K562 (cell line): ENCODE measurements around the gene ANO7. TPM values are rescaled to one million over a fixed set of nuclear protein-coding genes. Genes with fewer than 3 reads are reported as not detected.
A peak's percentile ranks its signal among the peaks of the same experiment; 100 is the strongest.

ENCODE experiments used
- ATAC-seq: fragments of 200-7000 bp; cut with Tn5 transposase; 3 replicates; pipeline ENCODE4 v1.9.1; 2020; ENCODE audit warnings: moderate library complexity
- BruUV-seq: library from RNA; stranded (reverse); fragments of 400-500 nt; replicated peaks from 2 replicates; lab custom pipeline; 2021; lab: Mats Ljungman, UMichigan
- CTCF ChIA-PET: fragments of 300-600 bp; formaldehyde crosslinking; extraction: SDS; loops from one replicate; lab custom pipeline; 2021; ENCODE audit warnings: low intra/inter-chr PET ratio; lab: Yijun Ruan, JAX
- POLR2A ChIA-PET: fragments of 300-600, 350-650 bp; sonication (Branson Sonifier 250); formaldehyde crosslinking; extraction: SDS; loops from one replicate; lab custom pipeline; 2021; ENCODE audit warnings: antibody characterized with exemption, inconsistent platforms; lab: Yijun Ruan, JAX
- DNase-seq, 4 experiments: peaks; one replicate each; pipeline versions ENCODE4 v3.0.0 to v3.0.0-alpha.2; 2011 to 2018; ENCODE audit warnings: low spot score in 3 of 4, mixed read lengths in 3 of 4; ENCODE audit errors: extremely low read depth in 1 of 4
- FAIRE-seq: peaks from 2 replicates; lab custom pipeline; 2011; peaks lifted over from hg19 to GRCh38; lab: Jason Lieb, UNC
- H2AFZ ChIP-seq: 2 replicates; pipeline ENCODE4 v1.6.0; 2011; ENCODE audit warnings: low read depth, low read length, control low read depth, inconsistent platforms
- H3K27ac ChIP-seq: fragments of 200-600 bp; 3 replicates; pipeline ENCODE4 v1.8.0; 2011; ENCODE audit warnings: low read depth, mild to moderate bottlenecking, control low read depth, inconsistent platforms, low read length, moderate library complexity, mixed read lengths; ENCODE audit errors: extremely low read depth
- H3K27me3 ChIP-seq, 2 experiments: fragments of 300-600 bp in 1 of 2; 2 replicates in 1 of 2; 3 replicates in 1 of 2; pipeline versions ENCODE4 v1.6.0 to v1.8.0; 2011; ENCODE audit warnings: inconsistent platforms in 2 of 2, low read length in 2 of 2, mild to moderate bottlenecking in 1 of 2, mixed read lengths in 1 of 2, moderate library complexity in 1 of 2; ENCODE audit not compliant: control insufficient read depth in 2 of 2, insufficient read depth in 2 of 2
- H3K36me3 ChIP-seq: fragments of 300-600 bp; 3 replicates; pipeline ENCODE4 v1.8.0; 2011; ENCODE audit warnings: mild to moderate bottlenecking, low read length, inconsistent platforms; ENCODE audit not compliant: control insufficient read depth, insufficient read depth
- H3K4me1 ChIP-seq, 2 experiments: fragments of 200-600 bp in 1 of 2; replicated peaks in 1 of 2; 2 replicates in 1 of 2; 3 replicates in 1 of 2; pipeline versions ENCODE4 v1.5.1 to v1.8.0; 2011; ENCODE audit warnings: inconsistent platforms in 2 of 2, low read length in 2 of 2, mild to moderate bottlenecking in 1 of 2, mixed read lengths in 1 of 2, moderate library complexity in 1 of 2; ENCODE audit not compliant: control insufficient read depth in 2 of 2, insufficient read depth in 2 of 2
- H3K4me2 ChIP-seq: 2 replicates; pipeline ENCODE4 v1.6.1; 2011; ENCODE audit warnings: low read length, control low read depth, inconsistent platforms, mixed read lengths; ENCODE audit not compliant: insufficient read depth
- H3K4me3 ChIP-seq: fragments of 200-600 bp; sonication (generic), shearing (Covaris generic); 2 replicates; pipeline ENCODE4 v1.5.1; 2016; ENCODE audit warnings: control low read depth, inconsistent platforms
- H3K79me2 ChIP-seq: fragments of 200-600 bp; 3 replicates; pipeline ENCODE4 v1.8.0; 2011; ENCODE audit warnings: low read length, inconsistent platforms; ENCODE audit not compliant: control insufficient read depth, insufficient read depth
- H3K9ac ChIP-seq, 2 experiments: 2 replicates each; pipeline versions ENCODE4 v1.6.0 to v1.6.1; 2011; ENCODE audit warnings: low read depth in 2 of 2, low read length in 2 of 2, control low read depth in 1 of 2, inconsistent platforms in 1 of 2, mild to moderate bottlenecking in 1 of 2, mixed read lengths in 1 of 2; ENCODE audit not compliant: insufficient read depth in 1 of 2
- H3K9me1 ChIP-seq: one replicate; pipeline ENCODE4 v1.6.0; 2011; ENCODE audit warnings: inconsistent platforms, mild to moderate bottlenecking, low read length, moderate library complexity; ENCODE audit not compliant: control insufficient read depth, insufficient read depth
- H3K9me3 ChIP-seq: replicated peaks from 2 replicates; pipeline ENCODE4 v1.5.1; 2011; ENCODE audit warnings: low read depth, low read length, inconsistent platforms; ENCODE audit not compliant: control insufficient read depth, insufficient read depth
- H4K20me1 ChIP-seq: replicated peaks from 2 replicates; pipeline ENCODE4 v1.6.1; 2011; ENCODE audit warnings: low read length, inconsistent platforms, mixed read lengths; ENCODE audit not compliant: control insufficient read depth, insufficient read depth
- CEBPG ChIP-seq, 3 experiments: fragments of 200-800 bp in 1 of 3; sonication (Bioruptor generic) in 1 of 3; sonication (generic) in 1 of 3; formaldehyde crosslinking in 1 of 3; IDR thresholded peaks in 2 of 3; conservative IDR thresholded peaks in 1 of 3; 2 replicates each; pipeline versions ENCODE4 v1.6.1 to v1.8.0; 2016 to 2022; ENCODE audit warnings: missing compliant biosample characterization in 2 of 3, missing genetic modification characterization in 2 of 3, mild to moderate bottlenecking in 1 of 3, missing genetic modification reagents in 1 of 3
- CHD4 ChIP-seq: fragments of 200-600 bp; sonication (generic); IDR thresholded peaks from 3 replicates; pipeline ENCODE4 v1.6.1; 2012; ENCODE audit warnings: low read depth, mild to moderate bottlenecking, mixed read lengths, low read length, inconsistent platforms; ENCODE audit not compliant: insufficient read depth, insufficient replicate concordance, poor library complexity, severe bottlenecking
- CREBBP ChIP-seq: IDR thresholded peaks from one replicate; pipeline ENCODE4 v1.6.1; 2012; ENCODE audit warnings: low read depth, mild to moderate bottlenecking, control low read depth, inconsistent platforms, low read length
- E2F3 ChIP-seq: fragments of 250-450 bp; sonication (Bioruptor Pico); IDR thresholded peaks from 2 replicates; pipeline ENCODE4 v1.4.0; 2020; ENCODE audit warnings: mild to moderate bottlenecking
- ESRRA ChIP-seq: fragments of 450-650 bp; IDR thresholded peaks from 2 replicates; pipeline ENCODE4 v1.6.1; 2014; ENCODE audit warnings: low read depth, mild to moderate bottlenecking, moderate library complexity, borderline replicate concordance
- MBD2 ChIP-seq: sonication (generic); IDR thresholded peaks from 2 replicates; pipeline ENCODE4 v1.6.1; 2016; ENCODE audit warnings: low read depth, borderline replicate concordance
- SMAD3 ChIP-seq: fragments of 450-650 bp; formaldehyde crosslinking; conservative IDR thresholded peaks from 2 replicates; pipeline ENCODE4 v1.4.0; 2020; ENCODE audit warnings: mild to moderate bottlenecking
- TCFL5 ChIP-seq: fragments of 250-450 bp; sonication (Bioruptor Pico); conservative IDR thresholded peaks from 2 replicates; pipeline ENCODE4 v1.6.1; 2021; ENCODE audit warnings: mild to moderate bottlenecking, moderate library complexity, matching md5 sums
- WGBS: fragments of 100-300 bp; shearing (Covaris generic); methylation state at CpG from one replicate; pipeline ENCODE4 v1.1.6; 2016; ENCODE audit warnings: low coverage, mixed read lengths; ENCODE audit not compliant: insufficient coverage; ENCODE audit errors: missing lambda C conversion rate; 5-methylcytosine and 5-hydroxymethylcytosine counted together
- in situ Hi-C: fragments of 300-500 bp; cut with MboI; formaldehyde crosslinking; loops from 4 replicates; pipeline ENCODE4 v1.15.0; 2018; ENCODE audit warnings: inconsistent platforms, mixed read lengths
- intact Hi-C: fragments of 100-400 bp; cut with micrococcal nuclease; formaldehyde crosslinking; loops from 2 replicates; pipeline ENCODE4 v1.14.2; 2022
- polyA plus RNA-seq, 8 experiments: library from polyadenylated mRNA; depleted of rRNA in 4 of 8; stranded (reverse) in 5 of 8; unstranded in 3 of 8; fragments of >200 nt; fragmentation: Nextera tagmentation in 2 of 8; fragmentation: Illumina TruSeq in 1 of 8; extraction: Ambion mirVana in 2 of 8; extraction: Trizol in 1 of 8; gene quantifications; 2 replicates each; pipeline versions ENCODE4 v1.2.1 to v1.2.3, GENCODE V29; 2011 to 2014; ENCODE audit warnings: inconsistent platforms in 1 of 8, missing spikeins in 1 of 8
- total RNA-seq, 7 experiments: library from RNA; depleted of rRNA in 6 of 7; stranded (reverse); fragments of >200 nt in 6 of 7; fragmentation: Illumina TruSeq in 2 of 7; extraction: Trizol in 2 of 7; gene quantifications; 2 replicates each; pipeline versions ENCODE4 v1.2.1 to v1.2.3, GENCODE V29; 2011 to 2021; ENCODE audit warnings: low replicate concordance in 1 of 7
- TF ChIP-seq, protein P1 (sequence below), 3 experiments: IDR thresholded peaks in 2 of 3; conservative IDR thresholded peaks in 1 of 3; 2 replicates each; pipeline ENCODE4 v1.5.1; 2011 to 2012; ENCODE audit warnings: low read length in 3 of 3, mild to moderate bottlenecking in 3 of 3, control low read depth in 2 of 3, improper control_type of control experiment in 1 of 3, inconsistent platforms in 1 of 3, low read depth in 1 of 3, mixed read lengths in 1 of 3, moderate library complexity in 1 of 3; ENCODE audit not compliant: insufficient read depth in 2 of 3
- TF ChIP-seq, protein P2 (sequence below), 2 experiments: fragments of 450-650 bp; conservative IDR thresholded peaks; 2 replicates each; pipeline ENCODE4 v1.6.1; 2017; ENCODE audit warnings: mild to moderate bottlenecking in 2 of 2, moderate library complexity in 2 of 2

The ANO7 gene
- total and polyA plus RNA-seq, 9 of the 15 experiments (the other 6 are each of a cell fraction or from before 2014, with no cell fraction given), result 0.28 to 5.1 (median 1.1) TPM

DNA sequence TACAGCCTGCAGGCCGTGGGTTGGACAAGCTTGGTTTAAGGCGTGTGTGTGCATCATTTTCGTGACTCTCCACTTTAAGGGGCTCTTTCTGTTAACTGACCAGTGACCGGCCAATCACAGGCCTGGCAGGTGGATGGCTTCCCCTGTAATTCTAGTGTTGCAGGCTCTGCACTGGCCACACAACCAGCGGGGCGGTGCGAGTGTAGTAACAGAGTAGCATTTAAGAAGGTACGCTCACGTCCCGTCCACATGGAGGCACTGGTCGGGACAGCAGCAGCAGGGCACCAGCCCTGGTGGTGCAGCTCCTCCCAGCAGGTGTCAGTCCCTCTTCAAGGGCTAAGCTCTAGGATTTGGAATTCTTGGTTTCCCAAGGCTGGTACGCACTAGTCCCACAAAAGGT, 8.0 kb upstream of the ANO7 start:
- 0 out of 3 replicates have a peak, but pooled peaks cover 7% of the 10 kb centered on the region for H3K36me3 ChIP-seq
- no TSS peak for BruUV-seq
- POLR2A ChIA-PET, result interaction anchor here (0.8 kb wide), 1 partner anchor 508 kb away, joined by 3 read pairs; no protein-coding TSS in a partner anchor
- in situ Hi-C loops (no loop called here), intact Hi-C loops (no loop called here)
- DNase-seq (no peak), ATAC-seq (peak; percentile 71), FAIRE-seq (no peak)
- WGBS, result 88% methylated on average over 11 of the region's 12 CpGs
- no peaks in the 10 kb centered on the region for H3K9me3 ChIP-seq
- H3K9ac ChIP-seq, result no peak overlapping the region
- TF ChIP-seq, protein P1, sequence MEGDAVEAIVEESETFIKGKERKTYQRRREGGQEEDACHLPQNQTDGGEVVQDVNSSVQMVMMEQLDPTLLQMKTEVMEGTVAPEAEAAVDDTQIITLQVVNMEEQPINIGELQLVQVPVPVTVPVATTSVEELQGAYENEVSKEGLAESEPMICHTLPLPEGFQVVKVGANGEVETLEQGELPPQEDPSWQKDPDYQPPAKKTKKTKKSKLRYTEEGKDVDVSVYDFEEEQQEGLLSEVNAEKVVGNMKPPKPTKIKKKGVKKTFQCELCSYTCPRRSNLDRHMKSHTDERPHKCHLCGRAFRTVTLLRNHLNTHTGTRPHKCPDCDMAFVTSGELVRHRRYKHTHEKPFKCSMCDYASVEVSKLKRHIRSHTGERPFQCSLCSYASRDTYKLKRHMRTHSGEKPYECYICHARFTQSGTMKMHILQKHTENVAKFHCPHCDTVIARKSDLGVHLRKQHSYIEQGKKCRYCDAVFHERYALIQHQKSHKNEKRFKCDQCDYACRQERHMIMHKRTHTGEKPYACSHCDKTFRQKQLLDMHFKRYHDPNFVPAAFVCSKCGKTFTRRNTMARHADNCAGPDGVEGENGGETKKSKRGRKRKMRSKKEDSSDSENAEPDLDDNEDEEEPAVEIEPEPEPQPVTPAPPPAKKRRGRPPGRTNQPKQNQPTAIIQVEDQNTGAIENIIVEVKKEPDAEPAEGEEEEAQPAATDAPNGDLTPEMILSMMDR (IDR thresholded peaks at IDR 0.05 in 2 of 3, conservative IDR thresholded peaks at IDR 0.05 in 1 of 3; ENCODE audit: insufficient read depth in 2 of 3, low read depth in 1 of 3, low read length in 3 of 3), result peak in 2 of 3 experiments; percentile 10 to 59; a peak in 3 of 6 replicates
- TF ChIP-seq CREBBP, result no peak
- H3K4me1 ChIP-seq, result no peaks in the 10 kb centered on the region; a peak in 1 of 5 replicates
- no peak overlapping the region for H3K27ac ChIP-seq
- no peak overlapping the region for H3K4me2 ChIP-seq
- H3K79me2 ChIP-seq, result no peaks in the 10 kb centered on the region
- H3K27me3 ChIP-seq, result no peaks in the 10 kb centered on the region
- no peaks in the 10 kb centered on the region for H4K20me1 ChIP-seq
- CTCF ChIA-PET, result no interaction called here
- no peak overlapping the region for H2AFZ ChIP-seq
- H3K4me3 ChIP-seq, result no peak overlapping the region
- no peaks in the 10 kb centered on the region for H3K9me1 ChIP-seq

DNA sequence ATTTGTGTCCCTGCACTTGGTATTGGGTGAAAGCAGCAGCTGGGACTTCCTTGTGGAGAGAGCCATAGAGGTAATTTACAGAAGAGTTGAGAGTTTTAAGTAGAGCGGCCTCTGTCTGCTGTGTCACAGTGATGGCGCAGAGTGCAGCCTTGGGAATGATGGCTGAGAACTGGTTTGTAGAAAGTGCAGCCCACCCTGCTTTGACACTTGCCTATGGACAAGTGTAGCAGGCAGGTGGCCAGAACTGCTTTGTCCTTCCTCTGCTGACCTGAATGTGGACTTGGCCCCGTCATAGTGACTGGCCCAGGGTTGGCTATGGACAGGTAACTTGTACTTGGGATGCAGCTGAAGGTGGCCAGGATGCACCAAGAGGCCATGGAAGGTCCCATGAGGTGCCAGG, 6.4 kb upstream of the ANO7 start:
- intact Hi-C loops, result no loop called here
- no TSS peak for BruUV-seq
- ATAC-seq, result no peak
- 96% methylated on average over 3 of the region's 3 CpGs for WGBS
- Histone ChIP-seq H3K4me2 (no peak overlapping the region), H3K27me3 (no peaks in the 10 kb centered on the region), H3K79me2 (no peaks in the 10 kb centered on the region), H3K4me1 (peaks cover 0 to 2% of the 10 kb centered on the region in 2 experiments; a peak in 2 of 5 replicates), H3K27ac (no peak overlapping the region), H3K9me3 (no peaks in the 10 kb centered on the region), H4K20me1 (no peaks in the 10 kb centered on the region), H2AFZ (no peak overlapping the region), H3K9me1 (no peaks in the 10 kb centered on the region), H3K9ac (no peak overlapping the region), H3K36me3 (0 out of 3 replicates have a peak, but pooled peaks cover 7% of the 10 kb centered on the region), H3K4me3 (no peak overlapping the region)
- in situ Hi-C loops, result no loop called here
- no peak for DNase-seq
- CTCF ChIA-PET, result no interaction called here
- no peak for FAIRE-seq
- POLR2A ChIA-PET, result no interaction called here
- TF ChIP-seq CHD4, result no peak
- TF ChIP-seq CEBPG (CRISPR knock-in tag; IDR thresholded peaks at IDR 0.05), result no peak
- no peak for TF ChIP-seq CEBPG (tag; conservative IDR thresholded peaks at IDR 0.05 in 1 of 2, IDR thresholded peaks at IDR 0.05 in 1 of 2)
- no peak for TF ChIP-seq SMAD3 (CRISPR knock-in tag)
- TF ChIP-seq E2F3, result no peak
- TF ChIP-seq MBD2, result no peak
- TF ChIP-seq, protein P2, sequence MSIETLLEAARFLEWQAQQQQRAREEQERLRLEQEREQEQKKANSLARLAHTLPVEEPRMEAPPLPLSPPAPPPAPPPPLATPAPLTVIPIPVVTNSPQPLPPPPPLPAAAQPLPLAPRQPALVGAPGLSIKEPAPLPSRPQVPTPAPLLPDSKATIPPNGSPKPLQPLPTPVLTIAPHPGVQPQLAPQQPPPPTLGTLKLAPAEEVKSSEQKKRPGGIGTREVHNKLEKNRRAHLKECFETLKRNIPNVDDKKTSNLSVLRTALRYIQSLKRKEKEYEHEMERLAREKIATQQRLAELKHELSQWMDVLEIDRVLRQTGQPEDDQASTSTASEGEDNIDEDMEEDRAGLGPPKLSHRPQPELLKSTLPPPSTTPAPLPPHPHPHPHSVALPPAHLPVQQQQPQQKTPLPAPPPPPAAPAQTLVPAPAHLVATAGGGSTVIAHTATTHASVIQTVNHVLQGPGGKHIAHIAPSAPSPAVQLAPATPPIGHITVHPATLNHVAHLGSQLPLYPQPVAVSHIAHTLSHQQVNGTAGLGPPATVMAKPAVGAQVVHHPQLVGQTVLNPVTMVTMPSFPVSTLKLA (conservative IDR thresholded peaks at IDR 0.05), result no peak
- TF ChIP-seq TCFL5, result no peak
- no peak for TF ChIP-seq ESRRA
